COLO668 (cell line): ENCODE results near the gene INTS11.
A peak's percentile ranks its signal among the peaks of the same experiment; 100 is the strongest.

Experiments
- DNase-seq: peaks from one replicate; lab custom pipeline; 2025; ENCODE audit not compliant: unreplicated experiment; lab: John Stamatoyannopoulos, UW

The INTS11 gene

DNA sequence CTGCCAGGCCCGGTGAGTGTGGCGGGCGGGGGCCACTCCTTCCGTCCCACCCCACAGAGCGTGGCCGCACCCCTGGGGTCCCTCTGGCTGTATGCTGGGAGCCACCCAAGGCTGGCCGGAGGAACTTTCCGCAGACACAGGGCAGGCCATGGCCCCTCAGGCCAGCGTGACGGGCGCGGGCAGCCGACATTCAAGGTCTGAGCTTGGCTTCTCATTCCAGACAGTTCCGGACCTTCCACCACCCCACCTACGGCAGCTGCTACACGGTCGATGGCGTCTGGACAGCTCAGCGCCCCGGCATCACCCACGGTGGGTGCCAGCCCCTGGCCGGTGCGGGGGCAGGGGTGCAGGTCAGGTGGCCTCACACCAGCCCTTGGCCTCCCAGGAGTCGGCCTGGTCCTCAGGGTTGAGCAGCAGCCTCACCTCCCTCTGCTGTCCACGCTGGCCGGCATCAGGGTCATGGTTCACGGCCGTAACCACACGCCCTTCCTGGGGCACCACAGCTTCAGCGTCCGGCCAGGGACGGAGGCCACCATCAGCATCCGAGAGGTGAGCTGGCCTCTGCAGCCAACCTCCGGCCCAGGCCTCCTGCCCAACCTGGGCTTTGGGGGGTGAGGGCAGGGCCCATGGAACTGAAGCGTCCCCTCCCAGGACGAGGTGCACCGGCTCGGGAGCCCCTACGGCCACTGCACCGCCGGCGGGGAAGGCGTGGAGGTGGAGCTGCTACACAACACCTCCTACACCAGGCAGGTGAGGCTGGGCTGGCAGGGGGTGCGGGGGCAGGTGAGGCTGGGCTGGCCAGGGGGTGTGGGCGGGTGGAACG lies 37.0 kb downstream of the INTS11 start:
- DNase-seq = peak; percentile 94

DNA sequence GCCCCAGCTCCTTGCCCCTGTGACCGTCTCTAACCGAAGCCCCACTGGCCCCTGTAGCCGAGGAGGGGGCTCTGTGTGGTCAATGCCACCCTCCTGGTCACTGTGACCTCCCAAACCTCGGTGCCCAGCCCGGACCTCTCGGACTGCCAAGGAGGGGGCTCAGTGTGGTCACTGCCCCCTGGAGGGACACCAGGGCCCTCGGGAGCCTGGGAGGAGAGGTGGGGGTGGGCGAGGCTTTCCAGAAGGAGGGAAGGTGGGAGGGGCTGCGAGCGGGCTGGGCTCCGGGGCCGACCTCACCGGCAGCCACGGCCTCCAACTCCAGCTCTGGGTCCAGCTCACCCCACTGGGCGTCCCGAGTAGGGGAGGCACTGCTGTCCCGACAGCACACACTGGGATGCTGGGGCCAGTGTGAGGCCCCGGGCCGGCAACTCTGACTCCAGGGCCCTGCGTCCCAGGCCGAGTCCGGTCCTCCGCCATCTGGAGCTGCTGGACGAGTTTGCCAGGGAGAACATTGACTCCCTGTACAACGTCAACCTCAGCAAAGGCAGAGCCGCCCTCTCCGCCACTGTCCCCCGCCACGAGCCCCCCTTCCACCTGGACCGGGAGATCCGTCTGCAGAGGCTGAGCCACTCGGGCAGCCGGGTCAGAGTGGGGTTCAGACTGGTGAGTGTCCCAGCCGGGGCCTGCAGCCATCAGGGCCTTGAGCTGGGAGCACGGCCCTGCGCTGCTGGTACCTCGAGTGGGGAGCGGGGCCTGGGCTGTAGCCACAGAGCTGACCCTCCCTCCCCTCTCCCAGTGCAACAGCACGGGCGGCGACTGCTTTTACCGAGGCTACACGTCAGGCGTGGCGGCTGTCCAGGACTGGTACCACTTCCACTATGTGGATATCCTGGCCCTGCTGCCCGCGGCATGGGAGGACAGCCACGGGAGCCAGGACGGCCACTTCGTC lies 37.9 kb downstream of the INTS11 start:
- DNase-seq = no peak

- DNase-seq = peak; percentile 77
Observed at GRCh38 chr1:1285611-1286311, 38.7 kb downstream of the INTS11 start.

DNA sequence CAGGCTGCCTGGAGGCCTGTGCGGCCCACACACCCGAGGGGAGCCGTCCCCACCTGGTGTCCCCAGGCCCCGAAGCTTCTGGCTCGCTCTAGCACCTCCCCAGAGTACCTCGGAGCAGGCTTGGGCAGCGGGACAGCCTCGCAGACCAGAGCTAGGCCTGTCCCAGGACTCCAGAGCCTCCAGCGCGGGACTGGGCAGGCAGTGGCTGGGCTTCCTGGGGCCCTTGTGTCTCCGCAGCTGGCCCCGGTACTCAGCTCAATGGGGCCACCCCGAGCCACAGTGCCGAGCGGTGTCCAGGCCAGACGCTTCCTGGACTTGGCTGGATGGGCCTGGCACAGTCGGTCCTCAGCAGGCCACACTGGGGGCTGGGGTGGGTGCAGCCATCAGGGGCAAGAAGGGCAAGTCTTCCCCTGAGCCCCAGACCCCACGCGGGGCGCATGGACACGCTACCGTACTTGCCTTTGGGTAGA lies 39.3 kb downstream of the INTS11 start:
- no peak for DNase-seq

- DNase-seq = no peak
Observed at GRCh38 chr1:1284221-1285101, 40.0 kb downstream of the INTS11 start.

GRCh38 chr1:1283821-1284220 lies 40.6 kb downstream of the INTS11 start:
- peak; percentile 77 for DNase-seq

DNA sequence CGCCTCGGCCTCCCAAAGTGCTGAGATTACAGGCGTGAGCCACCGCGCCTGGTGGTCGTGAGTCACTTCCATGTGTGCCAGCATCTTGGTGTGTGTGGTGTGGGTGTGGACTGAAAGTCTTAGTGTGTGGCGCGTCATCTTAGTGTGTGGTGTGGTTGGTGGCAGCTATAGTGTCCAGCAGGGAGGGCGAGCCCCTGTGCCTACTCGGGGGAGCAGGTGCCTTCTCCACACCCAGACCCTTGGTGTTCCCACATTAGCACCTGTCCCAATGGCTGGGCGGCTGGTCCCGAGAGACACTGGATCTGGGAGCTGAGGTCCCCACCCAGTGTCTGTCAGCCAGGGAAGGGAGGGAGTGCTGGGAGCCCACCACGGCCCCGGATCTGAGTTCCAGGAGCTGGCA lies 41.5 kb downstream of the INTS11 start:
- DNase-seq = no peak

- DNase-seq = peak; percentile 91
Observed at GRCh38 chr1:1281533-1282321, 42.7 kb downstream of the INTS11 start.

- DNase-seq = no peak
Observed at GRCh38 chr1:1280782-1281481, 43.5 kb downstream of the INTS11 start.

DNA sequence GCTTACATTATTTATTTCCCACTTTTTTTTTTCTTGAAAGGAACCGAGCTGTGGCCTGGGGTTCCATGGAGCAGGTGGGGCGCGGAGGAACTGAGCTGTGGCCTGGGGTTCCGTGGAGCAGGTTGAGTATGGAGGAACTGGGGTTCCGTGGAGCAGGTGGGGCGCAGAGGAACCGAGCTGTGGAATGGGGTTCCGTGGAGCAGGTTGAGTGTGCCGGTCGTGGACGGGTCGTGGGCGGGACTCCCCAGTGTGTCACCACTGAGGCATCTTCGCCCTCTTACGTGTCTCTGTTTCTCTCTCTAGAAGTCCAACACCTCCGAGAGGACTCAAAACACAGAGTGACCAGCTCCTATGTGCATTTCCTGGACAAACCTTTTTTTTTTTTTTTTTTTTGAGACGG lies 45.4 kb downstream of the INTS11 start:
- no peak for DNase-seq

GRCh38 chr1:1278620-1279019 lies 45.8 kb downstream of the INTS11 start:
- no peak for DNase-seq

GRCh38 chr1:1275836-1276235 lies 48.6 kb downstream of the INTS11 start:
- no peak for DNase-seq

DNA sequence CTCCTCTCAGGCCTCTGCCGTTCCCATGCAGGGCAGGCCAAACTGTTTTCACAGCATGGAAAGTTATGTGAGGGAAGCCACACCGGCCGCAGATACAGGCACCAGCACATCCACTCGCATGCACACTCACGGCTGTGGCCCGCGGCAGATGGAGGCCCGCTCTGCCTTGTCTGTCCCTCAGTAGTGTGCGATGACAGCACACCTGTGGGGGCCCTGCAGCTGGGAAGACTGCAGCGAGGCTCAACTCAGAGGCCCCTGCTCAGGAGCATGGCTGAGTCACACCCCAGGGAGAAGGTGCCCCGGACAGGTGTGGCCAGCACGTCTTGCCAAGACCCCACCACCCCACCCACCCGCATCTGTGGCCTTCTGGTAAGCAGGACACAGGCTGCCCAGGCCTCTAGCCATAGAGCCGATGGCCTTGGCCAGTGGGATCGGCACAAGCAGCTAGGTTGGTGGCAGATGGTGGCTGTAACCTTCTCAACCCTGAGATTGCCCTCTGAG lies 49.5 kb downstream of the INTS11 start:
- DNase-seq = no peak

DNA sequence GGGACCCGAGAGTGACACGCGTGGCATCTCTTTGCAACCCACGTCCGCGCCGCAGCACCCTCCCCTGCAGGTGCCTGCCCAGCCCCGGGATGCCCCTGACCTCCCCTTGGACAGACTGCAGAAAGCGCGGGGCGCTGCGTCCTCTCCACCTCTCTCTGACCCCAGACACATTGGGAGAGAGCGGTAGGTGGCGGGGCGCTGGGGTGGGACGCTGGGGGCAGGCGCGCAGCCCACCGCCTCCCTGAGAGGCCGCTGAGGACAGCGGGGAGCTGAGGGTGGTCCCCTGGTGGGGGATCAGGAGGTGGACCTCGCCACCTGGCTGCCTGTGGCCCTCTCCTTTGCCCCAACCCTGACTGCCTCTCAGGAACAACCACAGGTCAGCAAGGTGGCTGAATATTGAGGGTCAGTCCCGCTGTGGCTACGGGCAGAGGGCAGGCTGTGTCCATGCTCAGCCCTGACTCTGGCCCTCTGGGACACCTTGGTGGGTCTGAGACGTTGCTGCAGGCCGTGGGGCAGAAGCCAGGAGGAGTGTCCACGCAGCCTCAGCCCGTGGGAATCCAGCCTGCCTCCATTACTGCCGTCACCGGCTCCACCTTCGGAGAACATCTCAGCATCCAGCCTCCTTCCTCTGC lies 50.0 kb downstream of the INTS11 start:
- DNase-seq = no peak

DNA sequence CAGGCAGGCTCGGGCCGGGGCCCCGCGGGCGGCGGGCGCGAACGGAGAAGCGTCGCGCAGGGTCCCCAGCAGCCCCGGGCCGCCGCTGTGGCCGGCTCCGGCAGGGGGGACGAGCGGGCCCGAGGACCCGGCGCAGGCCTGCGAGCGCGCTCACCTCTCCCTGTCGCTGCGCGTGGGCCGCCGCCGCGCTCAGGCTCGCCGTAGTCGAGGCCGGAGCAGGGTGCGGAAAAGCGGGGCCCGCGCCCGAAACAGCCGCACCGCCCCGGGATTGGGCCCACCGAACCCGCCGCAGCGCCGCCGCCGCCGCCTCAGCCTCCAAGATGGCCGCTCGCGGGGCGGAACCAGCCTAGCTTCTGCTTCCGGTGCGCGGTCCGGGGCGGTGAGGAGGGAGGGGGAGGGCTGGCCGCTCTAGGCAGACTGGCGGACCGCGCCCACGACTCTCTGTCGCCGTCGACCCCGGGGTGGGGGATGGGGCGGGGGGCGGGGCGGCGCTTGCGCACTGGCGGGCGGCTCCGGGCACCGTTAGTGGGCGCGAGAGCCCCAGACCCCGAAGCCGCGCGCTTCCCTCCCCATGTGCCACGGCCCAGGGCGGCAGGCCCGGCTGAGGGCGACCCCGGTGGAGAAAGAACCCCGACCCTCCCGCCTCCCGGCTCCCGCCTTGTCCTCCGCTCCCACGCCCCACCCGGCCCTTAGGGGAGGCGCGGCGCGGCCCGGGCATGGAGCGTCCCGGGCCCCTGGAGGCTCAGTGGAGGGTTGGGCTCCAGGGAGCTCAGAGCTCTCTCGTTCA lies 50.8 kb downstream of the INTS11 start, which contains the start of gene UBE2J2:
Gene UBE2J2 (minus strand): TSS at position 343 of the 787 bp plus-strand sequence. CDS start 5,862 bp downstream, outside the sequence.
- peak; percentile 98 for DNase-seq

- DNase-seq = no peak
Observed at GRCh38 chr1:1273209-1273511, 51.3 kb downstream of the INTS11 start.
